NCI-H1105 (cell line): Measurements from ENCODE around the gene TMEM236.

Experiments
- DNase-seq: peaks from one replicate; lab custom pipeline; 2025; lab: John Stamatoyannopoulos, UW

The TMEM236 gene

DNA sequence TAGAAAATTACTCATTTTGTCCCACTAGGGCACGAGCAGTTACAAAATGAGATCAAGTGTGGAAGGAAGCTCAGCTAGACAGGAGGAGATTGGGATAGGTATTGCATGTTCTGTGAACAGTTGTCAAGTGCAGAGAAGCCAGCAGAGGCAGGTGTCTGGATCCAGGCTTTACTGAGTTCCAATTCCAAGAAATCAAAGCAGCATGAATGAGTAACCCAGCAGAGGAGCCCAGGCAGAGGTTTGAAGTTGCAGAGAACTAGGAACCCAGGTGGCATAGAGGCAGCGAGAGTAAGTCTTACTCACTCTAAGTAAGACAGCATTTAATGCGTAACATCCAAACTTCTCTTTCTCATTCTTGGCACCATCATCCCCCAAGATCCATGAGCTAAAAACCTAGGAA is 68.9 kb downstream of the TMEM236 start:
- no peak for DNase-seq

- no peak for DNase-seq
These were observed 69.9 kb downstream of the TMEM236 start for GRCh38 chr10:17821893-17822292.

DNA sequence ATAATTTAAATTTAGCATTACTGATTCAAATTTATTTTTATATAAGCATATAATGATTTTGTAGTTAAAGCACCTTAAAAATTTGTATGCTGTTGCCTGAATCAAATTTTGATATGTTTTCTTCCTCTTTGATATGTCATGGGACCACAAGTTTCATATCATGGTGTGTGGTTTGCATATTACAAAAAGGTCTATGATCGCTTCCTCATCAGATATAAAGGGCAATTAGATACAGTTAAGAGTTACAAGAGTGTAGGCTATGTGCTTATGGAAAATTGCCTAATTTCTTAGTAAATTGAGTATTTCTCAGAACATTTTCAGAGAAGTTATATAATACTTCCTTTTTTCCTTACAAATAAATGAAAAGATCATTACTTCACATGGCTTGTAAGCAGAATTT is 79.3 kb downstream of the TMEM236 start:
- DNase-seq, result no peak

DNA sequence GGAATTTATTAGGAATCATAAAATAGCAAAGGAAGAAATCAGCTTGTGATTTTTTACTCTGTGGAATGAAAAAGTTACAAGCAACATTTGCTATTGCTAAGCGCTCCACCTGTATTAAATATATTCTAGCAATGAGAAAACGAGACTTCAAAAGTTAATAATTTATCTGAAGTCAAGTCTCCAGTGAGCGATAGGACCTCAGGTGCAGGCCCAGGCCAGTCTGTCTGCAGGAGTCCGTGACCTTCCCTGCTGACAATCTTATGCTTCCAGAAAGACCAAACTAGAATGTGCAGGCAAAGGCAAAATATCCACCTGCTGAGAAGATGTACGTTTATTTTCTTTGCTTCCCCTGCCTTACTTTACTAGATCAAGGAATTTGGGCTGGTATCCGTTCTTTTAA is 79.9 kb downstream of the TMEM236 start:
- no peak for DNase-seq

DNA sequence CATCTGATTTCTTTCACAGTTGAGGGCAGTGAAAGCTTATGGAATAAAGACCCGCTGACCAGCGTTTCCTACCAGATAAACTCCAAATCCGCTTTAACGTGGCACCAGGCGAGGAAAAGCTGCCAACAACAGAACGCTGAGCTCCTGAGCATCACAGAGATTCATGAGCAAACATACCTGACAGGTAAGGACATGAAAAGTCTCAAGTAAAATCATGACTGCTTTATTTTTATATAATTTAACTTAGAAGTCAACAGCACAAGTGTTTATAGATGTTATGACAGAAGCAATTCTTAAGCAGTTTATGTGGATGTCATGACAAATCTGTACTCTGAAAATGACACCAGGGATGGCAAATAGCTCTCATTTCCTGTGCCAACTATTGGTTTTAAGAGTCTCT is 81.7 kb downstream of the TMEM236 start:
- DNase-seq, result no peak

- DNase-seq, result no peak
These were observed 83.7 kb downstream of the TMEM236 start for GRCh38 chr10:17835688-17836087.

- DNase-seq, result no peak
These were observed 84.9 kb downstream of the TMEM236 start for GRCh38 chr10:17836942-17837341.

DNA sequence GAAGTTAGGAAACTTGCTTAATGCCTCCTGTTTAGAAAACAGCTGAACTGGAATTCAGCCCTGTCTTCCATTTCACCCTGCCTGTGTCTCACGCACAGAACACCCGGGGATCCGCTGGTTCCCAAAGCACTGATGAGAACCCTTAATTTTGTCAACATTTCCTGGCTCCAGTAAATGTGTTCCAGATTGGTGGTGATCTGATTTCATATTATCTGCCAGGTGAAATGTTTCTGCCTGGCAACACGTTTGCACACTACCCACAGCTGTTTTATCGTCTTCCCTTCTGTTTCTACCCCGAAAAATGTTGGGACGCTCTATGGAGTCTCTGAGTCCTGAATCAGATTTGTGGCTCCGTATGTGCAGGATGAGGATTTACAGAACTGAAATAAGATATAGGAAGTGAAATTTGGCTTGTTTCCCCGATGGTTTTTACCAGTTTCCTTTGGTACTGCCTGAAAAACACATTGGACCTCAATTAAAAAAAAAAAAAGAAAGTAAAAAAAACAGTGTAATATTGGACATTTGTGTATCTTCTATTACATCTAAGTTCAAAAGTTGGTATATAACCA is 86.2 kb downstream of the TMEM236 start:
- no peak for DNase-seq

DNA sequence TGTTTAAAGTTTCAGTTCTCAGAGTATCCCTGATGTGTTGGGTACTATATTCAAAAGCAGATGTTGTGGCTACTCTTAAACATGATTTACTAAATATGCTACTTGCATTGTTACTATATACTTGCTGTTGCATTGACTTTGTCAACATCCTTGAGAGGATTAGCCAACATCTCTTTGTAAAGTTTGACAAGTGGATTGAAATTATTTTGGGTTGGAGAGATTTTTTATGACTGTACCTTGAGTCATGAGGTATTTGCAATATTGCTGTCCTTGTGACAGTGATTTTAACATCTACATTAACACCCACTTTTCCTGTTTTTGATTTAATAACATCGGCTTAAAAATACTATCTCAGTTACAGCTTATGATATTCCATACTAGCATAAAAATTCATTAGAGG is 89.0 kb downstream of the TMEM236 start:
- no peak for DNase-seq

DNA sequence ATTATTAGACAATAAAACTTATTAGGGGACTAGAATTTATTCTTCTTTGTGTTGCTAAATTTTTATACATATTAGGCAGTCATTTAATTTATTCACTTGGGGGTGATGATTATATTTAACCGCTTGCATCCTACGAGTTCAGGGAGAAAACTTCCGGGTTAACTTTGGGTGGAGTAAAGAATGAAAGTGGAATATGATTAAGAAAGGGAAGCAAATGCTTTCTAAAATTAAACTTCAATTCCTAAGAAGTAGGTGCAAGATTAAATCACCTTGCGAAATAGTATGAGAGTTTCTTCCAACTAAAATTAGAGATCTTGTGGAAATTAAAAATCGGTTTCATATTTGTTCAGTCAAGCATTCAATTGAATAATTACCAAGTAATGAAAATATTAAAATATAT is 90.6 kb downstream of the TMEM236 start:
- no peak for DNase-seq

DNA sequence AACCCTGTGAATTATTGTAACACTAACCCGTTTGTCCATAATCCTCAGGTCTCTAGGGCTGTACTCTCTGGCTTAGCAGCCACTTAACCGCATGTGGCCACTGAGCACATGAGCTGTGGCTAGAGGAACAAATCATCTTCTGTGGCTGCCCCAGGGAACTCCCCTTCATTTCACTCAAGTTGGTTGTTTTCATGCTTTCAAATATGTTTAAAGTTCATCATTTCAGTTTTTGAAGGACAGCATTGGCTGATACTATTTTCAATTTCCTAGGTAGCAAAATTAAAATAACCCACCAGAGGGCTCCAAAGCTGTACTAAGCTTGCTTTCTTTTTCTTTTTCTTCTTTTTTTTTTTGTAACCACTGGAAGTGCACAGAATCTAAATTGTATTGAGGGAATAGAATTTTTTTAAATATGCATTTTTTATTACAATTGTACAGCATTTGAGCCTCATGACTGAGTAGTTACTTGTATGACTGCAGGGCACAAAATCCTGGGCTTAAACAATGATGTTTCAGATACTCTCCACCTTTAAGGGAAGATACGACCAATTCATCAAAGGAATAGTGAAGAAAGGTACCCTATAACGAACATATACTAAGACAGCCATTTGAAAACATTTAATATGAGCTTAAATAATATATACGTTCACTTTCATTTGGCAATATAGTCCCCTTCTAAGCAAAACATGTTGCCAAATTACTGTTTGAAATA is 95.7 kb downstream of the TMEM236 start:
- no peak for DNase-seq

GRCh38 chr10:17848646-17849045 is 96.6 kb downstream of the TMEM236 start:
- no peak for DNase-seq
